HG03103 (cell line): ENCODE data around the gene PSORS1C1.
"Not testable (repeated sequence)": the region's sequence is repeated elsewhere in the genome, so short reads cannot be mapped to it uniquely, and the experiment has no call there.

ENCODE experiments used
- ATAC-seq: cut with Tn5 transposase; IDR thresholded peaks from one replicate; pipeline ENCODE4 v1.9.1; 2021; ENCODE audit warnings: low read depth; ENCODE audit not compliant: unreplicated experiment

Gene PSORS1C1, protein sequence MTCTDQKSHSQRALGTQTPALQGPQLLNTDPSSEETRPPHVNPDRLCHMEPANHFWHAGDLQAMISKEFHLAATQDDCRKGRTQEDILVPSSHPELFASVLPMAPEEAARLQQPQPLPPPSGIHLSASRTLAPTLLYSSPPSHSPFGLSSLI

DNA sequence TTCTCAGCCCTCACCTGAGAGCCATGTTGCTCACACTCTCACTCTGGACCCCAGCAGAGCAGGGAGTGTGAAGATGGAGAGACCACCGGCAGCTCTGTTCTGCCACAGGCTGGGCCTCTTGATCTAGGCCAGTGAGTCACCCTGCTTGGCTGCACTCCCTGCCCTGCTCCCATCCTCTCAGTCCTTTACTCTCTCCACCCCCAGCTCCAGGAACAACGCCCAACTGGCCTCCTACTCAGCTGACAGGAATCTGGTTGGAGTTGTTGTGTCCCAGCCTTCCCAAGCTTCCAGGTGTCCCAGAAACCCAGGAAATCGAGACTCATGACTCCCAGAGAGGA lies at the start of gene PSORS1C1:
Gene PSORS1C1 (plus strand): TSS at position 260 of the 338 bp plus-strand sequence. CDS start 14,833 bp downstream, outside the sequence.
- no peak for ATAC-seq

DNA sequence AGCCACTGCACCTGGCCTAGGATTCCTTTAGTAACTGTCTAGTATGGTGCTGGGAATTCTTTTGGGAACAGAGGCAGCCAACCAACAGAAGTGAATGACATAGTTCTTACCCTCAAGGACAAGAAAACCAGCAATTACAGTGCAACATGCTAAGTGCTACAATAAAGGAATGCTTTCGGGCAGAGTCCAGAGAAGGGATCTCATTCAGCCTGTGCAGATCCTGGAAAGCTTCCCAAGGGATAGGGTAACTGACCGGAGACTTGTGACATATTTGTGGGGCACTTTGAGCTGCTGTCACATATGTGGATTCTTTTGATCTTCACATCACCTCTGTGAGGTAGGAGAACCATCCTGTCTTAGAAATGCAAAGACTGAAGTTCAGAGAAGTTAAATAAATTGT lies 49.0 kb upstream of the PSORS1C1 start:
- ATAC-seq: no peak

DNA sequence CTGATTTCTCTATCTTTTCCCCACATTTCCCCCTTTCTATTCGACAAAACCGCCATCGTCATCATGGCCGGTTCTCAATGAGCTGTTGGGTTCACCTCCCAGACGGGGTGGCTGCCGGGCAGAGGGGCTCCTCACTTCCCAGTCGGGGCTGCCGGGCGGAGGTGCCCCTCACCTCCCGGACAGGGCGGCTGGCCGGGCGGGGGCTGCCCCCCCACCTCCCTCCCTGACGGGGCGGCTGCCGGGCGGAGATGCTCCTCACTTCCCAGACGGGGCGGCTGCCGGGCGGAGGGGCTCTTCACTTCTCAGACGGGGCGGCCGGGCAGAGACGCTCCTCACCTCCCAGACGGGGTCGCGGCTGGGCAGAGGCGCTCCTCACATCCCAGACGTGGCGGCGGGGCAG lies 47.6 kb upstream of the PSORS1C1 start:
- ATAC-seq: not testable (repeated sequence)

DNA sequence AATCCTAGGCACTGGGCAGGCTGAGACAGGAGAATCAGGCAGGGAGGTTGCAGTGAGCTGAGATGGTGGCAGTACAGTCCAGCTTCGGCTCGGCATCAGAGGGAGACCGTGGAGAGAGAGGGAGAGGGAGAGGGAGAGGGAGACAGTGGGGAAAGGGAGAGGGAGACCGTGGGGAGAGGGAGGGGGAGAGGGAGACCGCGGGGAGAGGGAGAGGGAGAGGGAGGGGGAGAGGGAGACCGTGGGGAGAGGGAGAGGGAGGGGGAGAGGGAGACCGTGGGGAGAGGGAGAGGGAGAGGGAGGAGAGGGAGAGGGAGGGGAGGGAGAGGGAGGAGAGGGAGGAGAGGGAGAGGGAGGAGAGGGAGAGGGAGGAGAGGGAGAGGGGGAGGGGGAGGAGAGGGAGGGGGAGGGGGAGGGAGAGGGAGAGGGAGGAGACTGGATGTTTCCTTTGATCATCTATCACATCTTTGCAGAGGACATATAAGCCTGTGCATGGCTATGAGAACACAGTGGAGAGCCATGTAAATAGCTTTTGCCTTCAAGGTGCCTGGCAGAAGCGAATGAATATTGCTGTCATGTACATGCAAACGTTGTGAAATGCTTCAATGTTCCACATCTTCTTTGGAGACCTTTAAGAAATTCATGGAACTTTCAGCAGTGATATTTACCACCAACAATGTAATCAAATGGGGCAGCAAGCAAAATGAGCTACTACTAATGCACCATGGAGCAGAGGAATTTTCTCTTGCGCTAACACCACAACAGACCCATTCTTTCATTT lies 46.5 kb upstream of the PSORS1C1 start:
- not testable (repeated sequence) for ATAC-seq

DNA sequence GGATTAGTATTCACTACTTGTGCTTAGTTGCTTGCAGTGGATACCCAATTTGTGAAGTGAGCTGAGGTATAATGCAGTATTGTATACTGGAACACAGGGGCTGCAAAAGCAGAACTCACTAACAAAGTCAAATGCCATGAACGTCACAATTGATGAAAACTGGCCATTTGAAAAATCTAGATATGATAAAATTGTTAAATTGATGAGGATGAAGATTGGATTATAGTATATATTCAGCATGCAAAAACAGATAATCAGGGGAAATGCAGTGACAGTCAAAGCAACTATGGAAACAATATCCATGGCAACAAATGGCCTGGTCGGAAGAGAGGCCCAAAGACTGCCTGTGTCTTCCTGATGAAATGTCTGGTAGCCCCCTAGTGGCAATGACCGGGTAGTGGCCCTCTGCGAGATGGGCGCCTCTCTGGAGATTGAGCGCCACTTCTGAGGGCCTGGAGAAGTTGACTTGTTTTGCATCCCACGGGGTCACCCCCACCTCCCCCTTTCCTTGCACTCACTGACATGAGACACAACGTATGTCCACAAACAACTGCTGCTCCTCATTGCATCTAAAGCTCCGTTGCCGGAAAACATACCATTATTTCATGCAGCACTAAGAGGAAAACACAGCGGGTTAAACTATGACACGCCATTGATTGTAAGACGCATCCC lies 45.8 kb upstream of the PSORS1C1 start:
- ATAC-seq: no peak

DNA sequence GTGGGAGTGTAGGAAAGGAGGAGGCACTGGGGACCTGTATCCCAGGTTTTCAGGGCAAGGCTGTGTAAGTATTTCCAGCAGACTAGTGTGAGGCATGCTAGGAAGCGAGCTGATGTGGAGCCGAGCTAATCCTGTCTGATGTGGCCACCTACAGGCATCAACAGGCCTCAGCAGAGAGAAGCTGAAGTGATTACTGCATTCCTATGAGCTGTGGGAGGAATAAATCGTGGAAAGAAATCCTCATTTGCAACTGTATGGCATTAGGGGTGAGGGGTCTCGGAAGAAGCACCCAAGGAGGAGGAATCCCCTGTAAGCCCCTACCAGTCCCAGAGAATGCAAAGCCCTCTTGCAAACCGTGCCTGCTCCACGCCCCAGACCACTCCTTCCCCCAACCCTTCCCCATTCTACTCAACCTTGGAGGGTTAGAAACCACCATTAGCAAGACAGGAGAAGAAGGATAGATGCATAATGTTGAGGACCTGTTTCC lies 43.8 kb upstream of the PSORS1C1 start:
- no peak for ATAC-seq

DNA sequence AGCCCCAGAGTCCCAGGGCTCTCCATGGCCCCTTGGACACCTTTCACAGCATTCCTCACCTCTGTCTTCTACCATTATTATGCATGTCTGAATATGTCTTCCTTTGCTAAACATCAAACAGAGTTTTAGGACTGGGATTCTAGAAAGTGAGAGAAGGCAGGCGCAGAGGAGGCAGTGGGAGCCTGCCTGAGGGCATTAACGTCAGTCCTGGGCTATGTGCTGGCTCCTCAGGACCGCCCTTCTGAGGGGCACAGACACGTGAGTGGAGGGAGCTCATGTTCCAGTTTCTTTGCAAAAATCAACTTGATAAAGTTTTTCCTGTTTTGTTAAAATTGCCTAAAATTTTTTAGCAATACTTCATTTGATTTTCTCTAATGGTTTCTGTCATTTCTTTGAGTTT lies 40.2 kb upstream of the PSORS1C1 start:
- ATAC-seq: no peak

DNA sequence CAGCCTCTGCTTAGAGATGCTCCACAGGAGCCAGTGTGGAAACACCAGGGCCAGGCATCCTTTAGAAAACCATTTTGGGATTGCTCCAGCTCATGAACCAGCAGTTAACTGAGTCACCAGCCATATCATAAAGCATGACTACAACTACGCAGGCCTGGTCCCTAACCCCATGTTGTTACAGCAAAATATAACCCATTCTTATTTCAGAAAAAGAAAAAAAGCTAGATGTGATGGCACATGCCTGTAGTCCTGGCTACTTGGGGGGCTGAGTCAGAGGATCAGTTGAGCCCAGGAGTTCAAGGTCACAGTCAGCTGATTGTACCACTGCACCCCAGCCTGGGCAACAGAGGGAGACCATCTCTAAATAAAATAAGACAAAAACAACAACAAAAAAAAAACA lies 39.1 kb upstream of the PSORS1C1 start:
- ATAC-seq: no peak

DNA sequence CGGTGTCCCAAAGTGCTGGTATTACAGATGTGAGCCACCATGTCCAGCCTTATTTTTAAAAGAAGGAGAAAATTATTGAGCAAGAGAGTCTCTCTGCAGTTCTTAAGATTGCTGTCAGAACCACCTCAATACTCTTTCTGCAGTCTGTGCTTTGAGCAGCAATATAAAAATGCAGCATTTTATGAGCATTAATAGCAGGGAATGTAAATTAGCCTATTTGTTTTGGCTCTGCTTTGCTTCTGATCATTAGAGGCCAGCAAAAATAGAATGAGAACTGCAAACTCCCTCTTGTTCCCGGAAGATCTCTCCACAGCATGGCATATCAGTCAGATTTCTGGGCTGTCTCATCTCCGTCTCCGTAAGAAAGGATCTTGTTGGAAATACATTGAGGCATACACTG lies 38.0 kb upstream of the PSORS1C1 start:
- no peak for ATAC-seq

DNA sequence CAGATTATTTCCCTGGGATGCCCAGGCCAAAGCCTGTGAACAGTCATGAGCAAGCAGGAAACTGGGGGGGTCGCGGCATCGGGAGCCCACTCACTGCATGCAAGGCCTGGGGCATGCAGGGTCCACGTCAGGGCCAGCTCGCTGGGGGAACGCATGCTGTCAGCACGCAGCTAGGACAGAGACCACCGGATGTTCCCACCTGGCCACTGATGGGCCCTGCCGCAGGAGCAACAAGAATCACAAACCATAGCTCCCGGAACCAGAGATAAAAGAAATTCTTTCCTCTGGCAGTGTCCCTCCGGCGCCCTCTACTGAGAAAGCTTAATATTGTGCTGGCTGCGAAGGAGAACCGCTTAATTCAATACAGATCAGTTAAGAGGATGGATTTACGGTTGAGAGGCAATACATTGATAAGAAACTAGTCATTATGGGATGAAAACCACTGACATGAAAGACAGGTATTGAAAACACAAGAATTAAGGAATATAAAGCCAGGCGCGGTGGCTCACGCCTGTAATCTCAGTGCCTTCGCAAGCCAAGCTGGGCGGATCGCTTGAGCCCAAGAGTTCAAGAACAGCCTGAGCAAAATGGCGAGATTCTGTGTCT lies 34.8 kb upstream of the PSORS1C1 start:
- ATAC-seq: no peak

DNA sequence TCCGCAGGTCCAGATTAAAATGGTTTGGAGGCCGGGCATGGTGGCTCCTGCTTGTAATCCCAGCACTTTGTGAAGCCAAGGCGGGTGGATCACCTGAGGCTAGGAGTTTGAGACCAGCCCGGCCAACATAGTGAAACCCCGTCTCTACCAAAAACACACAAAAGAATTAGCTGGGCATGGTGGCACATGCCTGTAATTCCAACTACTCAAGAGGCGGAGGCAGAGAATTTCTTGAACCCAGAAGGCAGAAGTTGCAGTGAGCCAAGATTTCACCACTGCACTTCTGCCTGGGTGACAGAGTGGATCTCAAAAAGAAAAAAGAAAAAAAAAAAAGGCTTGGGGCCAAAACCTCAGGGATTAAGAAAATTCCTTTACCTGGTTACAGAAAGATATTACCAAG lies 32.7 kb upstream of the PSORS1C1 start:
- ATAC-seq: no peak

DNA sequence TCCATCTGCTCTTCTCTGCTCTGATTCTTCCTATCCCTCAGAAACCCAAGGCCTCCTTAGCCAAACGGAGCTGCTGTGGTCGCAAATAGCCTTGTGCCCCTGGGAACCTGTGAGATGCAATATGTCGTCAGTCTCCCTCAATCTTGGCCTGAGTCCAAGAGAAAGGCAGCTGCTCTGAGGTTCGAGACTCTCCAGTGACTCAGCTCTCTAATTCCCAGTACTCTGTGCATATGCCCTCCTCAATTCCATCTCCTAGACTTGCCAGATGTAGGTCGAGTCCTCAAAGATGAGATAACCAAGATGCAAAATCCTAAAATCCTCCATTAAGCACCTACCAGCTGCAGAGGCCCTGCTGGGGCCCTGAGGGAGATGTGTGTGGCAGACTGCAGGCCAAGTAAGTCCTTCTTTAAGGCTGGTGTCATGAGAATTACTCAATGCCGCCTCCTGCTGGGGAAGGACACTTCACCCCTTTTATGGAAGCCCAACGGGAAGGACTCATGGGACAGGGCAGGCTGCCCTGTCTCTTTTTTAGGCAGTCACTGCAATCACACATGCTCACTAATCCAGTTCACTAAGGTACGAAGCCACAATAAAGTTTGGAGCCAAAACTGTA lies 30.8 kb upstream of the PSORS1C1 start:
- no peak for ATAC-seq

DNA sequence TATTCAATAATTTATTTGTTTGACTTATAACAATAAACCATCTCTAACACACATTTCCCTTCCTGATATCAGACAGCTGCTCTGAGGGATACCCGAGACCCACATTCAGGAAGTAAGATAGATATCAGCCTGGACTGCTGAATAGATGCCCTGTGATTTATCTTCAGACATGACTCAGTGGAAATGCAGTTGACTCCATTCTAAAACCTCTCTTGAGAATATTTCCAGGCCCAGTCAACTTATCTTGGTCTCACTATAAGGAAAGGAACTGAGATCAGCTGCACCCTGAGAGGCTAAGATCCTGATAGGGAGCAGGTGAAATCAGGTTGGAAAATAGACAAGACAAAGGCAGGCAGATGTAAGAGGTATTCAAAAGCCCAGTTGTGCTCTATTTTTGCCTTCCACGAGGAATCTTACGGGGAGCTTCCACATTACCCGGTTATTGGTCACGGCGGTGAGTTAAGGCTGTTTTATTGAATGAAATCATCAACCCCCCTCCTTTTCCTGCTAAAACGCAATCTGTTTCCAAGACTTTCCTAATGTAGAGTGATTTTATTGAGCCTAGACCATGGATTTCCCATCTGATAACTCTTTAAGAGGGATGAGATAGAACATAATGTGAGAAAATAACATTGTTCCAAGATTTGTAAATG lies 27.7 kb upstream of the PSORS1C1 start:
- ATAC-seq: no peak

DNA sequence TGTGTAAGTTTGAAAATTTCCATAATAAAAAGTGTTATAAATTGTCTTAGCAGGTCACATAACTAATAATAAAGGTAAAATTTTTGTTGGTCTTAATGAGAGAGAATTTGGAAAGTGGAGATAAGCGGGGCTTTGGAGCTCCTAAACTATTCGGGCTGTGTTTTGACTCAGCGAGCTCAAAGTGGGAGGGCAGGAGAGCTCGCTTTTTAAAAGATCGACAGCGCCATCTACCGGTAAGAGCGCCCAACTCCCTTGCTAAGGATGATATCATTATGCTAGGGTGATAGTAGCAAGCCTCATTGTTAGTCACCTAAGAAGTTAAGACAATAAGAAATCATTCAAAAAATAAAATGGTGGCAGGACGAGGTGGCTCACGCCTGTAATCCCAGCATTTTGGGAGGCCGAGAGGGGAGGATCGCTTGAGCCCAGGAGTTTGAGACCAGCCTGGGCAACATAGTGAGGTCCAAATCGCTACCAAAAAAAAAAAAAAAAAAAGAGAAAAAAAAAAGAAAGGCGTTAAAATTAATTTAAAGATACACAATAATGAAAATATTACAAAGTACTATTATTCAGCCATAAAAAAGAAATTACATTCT lies 27.0 kb upstream of the PSORS1C1 start:
- no peak for ATAC-seq

DNA sequence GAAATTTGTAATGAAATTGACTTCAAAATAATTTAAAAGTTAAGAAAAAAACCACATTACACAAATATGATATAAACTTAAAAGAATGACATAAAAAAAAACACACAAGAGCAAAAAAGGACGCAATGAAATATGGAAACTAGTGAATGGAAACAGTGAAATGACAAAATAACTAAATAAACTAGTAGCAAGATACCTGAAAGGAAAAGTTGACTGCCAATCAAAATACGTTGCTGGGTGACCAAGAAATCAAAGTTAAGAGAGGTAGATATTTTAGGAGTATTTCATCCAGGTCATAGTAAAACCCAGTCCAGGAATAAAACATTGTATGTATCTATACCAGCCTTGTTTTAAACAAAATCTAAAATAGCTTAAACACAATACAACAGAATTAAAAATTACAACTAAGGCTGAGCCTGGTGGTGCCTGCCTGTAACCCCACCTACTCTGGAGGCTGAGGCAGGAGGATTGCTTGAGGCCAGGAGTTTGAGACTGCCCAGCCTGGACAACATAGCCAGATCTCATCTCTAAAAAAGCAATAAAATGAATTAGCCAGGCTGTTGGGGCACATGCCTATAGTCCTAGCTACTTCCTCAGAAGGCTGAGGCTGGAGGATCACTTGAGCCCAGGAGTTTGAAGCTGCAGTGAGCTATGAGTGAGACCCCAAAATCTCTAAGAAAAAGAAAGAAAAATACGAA lies 24.2 kb upstream of the PSORS1C1 start:
- no peak for ATAC-seq

DNA sequence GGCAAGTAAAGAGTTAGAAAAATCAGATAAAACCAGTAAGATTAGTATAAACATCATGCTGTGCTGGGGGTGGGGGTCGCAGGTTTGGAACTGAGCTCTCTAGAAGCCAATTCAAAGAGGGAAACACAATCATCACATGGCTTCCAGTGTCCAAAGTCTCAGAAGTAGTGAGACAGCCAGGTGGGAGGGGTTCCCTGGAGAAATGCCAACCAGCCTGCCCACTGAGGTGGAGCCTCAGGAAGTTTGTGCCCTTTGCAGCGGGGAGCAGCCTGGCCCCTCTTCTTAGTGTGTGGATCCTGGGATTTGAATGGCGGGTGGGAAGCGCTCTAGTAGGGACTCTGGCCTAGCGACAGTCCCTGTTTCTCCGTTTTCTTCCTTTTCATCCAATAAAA lies 23.6 kb upstream of the PSORS1C1 start:
- no peak for ATAC-seq

DNA sequence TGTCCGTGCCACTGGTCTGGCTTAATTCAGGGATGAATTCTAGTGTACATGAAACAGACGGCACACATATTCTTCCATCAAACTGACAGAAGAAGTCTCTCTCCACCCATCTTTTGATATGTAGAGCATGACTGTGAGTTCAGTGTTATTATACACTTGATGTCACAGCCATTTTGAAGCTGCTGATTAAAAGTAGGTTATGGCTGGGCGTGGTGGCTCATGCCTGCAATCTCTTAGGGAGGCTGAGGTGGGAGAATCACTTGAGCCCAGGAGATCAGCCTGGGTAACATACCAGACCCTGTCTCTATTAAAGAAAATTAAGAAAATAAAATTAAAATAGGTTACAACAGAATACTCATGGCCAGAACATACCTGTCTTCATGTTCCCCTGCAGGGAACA lies 22.9 kb upstream of the PSORS1C1 start:
- no peak for ATAC-seq

DNA sequence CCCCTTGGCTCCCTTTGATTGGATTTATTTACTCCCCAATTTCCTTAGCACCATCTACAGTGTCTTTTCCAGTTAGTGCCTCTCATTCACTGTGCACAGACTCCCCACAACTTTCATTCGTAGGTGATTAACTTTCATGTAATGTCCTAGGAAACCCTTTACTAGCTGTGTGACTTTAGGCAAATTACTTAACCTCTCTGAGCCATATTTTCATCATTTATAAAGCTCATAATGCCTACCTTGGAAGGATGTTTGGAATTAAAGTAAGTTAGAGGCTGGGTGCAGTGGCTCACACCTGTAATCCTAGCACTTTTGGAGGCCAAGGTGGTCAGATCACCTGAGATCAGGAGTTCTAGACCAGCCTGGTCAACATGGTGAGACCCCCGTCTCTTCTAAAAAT lies 22.4 kb upstream of the PSORS1C1 start:
- ATAC-seq: no peak

DNA sequence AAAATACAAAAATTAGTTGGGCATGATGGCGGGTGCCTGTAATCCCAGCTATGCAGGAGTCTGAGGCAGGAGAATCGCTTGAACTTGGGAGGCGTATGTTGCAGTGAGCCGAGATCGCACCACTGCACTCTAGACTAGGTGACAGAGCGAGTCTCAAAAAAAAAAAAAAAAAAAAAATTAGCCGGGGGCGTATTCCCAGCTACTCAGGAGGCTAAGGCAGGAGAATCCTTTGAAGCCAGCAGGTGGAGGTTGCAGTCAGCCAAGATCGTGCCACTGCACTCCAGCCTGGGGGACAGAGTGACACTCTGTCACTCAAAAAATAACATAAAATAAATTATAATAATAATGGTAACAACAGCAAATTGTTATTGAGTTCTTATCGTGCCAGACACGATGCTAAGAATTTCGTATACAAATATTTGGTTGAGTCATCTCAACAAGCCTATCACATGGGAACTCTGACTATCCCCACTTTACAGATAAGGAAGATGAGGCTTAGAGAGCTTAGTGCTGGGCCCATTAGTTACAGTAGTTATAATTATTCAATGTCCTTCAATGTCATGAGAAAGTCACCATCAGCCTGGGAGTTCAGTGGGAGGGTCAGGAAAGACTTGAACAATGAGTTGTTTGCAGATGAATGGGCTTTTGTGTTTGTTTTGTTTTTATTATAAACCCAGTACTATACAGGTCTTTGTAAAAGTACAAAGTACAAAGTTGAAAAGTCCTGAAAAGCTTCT lies 21.7 kb upstream of the PSORS1C1 start:
- no peak for ATAC-seq
